PFSK-1 (cell line): ENCODE measurements around the gene CASP4.

Experiments used
- FOXP2 ChIP-seq: optimal IDR thresholded peaks from 2 replicates; pipeline ENCODE3; 2011; ENCODE audit warnings: borderline replicate concordance, control low read depth, inconsistent platforms; ENCODE audit not compliant: insufficient read depth; ENCODE audit errors: extremely low read length, extremely low read depth
- POLR2AphosphoS5 ChIP-seq: IDR thresholded peaks from 2 replicates; pipeline ENCODE4 v1.6.1; 2012; ENCODE audit warnings: low read depth, mild to moderate bottlenecking, control low read depth, low read length, moderate library complexity
- SIN3A ChIP-seq: IDR thresholded peaks from 2 replicates; pipeline ENCODE4 v1.6.1; 2012; ENCODE audit warnings: mild to moderate bottlenecking, low read length, moderate library complexity, borderline replicate concordance; ENCODE audit not compliant: insufficient read depth
- TAF1 ChIP-seq: IDR thresholded peaks from 2 replicates; pipeline ENCODE4 v1.6.1; 2012; ENCODE audit warnings: low read length, control low read depth, borderline replicate concordance; ENCODE audit not compliant: insufficient read depth
- TF ChIP-seq, protein P1 (sequence below), 2 experiments: IDR thresholded peaks; 2 replicates each; pipeline versions ENCODE4 v1.6.1 to v1.8.0; 2011 to 2012; ENCODE audit warnings: low read depth in 2 of 2, low read length in 2 of 2, control low read depth in 1 of 2, inconsistent platforms in 1 of 2, mild to moderate bottlenecking in 1 of 2, moderate library complexity in 1 of 2; ENCODE audit not compliant: insufficient read depth in 1 of 2

Gene CASP4

DNA sequence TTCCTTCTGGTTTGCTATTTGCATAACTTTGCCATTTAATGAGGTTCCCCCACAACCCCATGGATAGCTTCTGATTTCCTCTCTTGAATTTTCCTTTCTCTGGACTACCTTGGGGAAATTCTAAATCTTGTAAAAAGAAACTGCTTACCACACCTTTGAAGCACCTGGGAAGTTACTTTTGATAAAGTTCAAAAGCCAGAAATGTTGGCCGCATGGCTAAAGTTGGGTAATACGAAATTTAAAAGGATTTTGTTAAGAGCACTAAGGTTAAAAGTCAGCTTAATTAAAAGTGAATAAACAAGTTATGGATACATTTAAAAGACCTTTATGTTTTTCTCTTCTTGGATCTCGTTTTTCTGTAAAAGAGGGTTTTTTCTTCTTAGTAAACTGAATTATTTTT, 5.5 kb downstream of the CASP4 start:
- TF ChIP-seq TAF1 = no peak
- no peak for TF ChIP-seq POLR2AphosphoS5
- TF ChIP-seq, protein P1, sequence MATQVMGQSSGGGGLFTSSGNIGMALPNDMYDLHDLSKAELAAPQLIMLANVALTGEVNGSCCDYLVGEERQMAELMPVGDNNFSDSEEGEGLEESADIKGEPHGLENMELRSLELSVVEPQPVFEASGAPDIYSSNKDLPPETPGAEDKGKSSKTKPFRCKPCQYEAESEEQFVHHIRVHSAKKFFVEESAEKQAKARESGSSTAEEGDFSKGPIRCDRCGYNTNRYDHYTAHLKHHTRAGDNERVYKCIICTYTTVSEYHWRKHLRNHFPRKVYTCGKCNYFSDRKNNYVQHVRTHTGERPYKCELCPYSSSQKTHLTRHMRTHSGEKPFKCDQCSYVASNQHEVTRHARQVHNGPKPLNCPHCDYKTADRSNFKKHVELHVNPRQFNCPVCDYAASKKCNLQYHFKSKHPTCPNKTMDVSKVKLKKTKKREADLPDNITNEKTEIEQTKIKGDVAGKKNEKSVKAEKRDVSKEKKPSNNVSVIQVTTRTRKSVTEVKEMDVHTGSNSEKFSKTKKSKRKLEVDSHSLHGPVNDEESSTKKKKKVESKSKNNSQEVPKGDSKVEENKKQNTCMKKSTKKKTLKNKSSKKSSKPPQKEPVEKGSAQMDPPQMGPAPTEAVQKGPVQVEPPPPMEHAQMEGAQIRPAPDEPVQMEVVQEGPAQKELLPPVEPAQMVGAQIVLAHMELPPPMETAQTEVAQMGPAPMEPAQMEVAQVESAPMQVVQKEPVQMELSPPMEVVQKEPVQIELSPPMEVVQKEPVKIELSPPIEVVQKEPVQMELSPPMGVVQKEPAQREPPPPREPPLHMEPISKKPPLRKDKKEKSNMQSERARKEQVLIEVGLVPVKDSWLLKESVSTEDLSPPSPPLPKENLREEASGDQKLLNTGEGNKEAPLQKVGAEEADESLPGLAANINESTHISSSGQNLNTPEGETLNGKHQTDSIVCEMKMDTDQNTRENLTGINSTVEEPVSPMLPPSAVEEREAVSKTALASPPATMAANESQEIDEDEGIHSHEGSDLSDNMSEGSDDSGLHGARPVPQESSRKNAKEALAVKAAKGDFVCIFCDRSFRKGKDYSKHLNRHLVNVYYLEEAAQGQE (IDR thresholded peaks at IDR 0.05; ENCODE audit: insufficient read depth in 1 of 2, low read depth in 2 of 2, low read length in 2 of 2) = no peak
- TF ChIP-seq FOXP2 = no peak
- no peak for TF ChIP-seq SIN3A

GRCh38 chr11:104957280-104957679, 11.1 kb downstream of the CASP4 start:
- TF ChIP-seq FOXP2 = no peak

GRCh38 chr11:104956528-104956927, 11.8 kb downstream of the CASP4 start:
- no peak for TF ChIP-seq POLR2AphosphoS5
- no peak for TF ChIP-seq FOXP2
- TF ChIP-seq, protein P1 (IDR thresholded peaks at IDR 0.05; ENCODE audit: insufficient read depth in 1 of 2, low read depth in 2 of 2, low read length in 2 of 2) = no peak
- TF ChIP-seq TAF1 = no peak
- no peak for TF ChIP-seq SIN3A

DNA sequence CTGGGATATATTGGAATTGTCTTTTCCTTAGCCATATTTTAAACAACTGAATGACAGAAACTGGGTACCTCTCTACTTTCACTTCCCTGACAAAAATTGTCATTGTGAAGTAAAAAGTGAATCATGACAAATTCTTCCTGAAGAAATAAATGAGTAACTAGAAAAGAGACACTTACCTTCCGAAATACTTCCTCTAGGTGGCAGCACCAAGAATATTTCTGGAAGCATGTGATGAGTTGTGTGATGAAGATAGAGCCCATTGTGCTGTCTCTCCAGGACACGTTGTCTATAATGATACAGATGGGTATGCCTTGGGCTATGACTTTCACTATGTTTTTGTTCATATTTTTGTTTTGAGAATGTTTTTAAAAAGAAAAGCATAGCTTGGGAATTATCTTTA, 21.5 kb downstream of the CASP4 start:
- TF ChIP-seq TAF1 (no peak), POLR2AphosphoS5 (no peak), SIN3A (no peak), FOXP2 (no peak)
- TF ChIP-seq, protein P1 (IDR thresholded peaks at IDR 0.05; ENCODE audit: insufficient read depth in 1 of 2, low read depth in 2 of 2, low read length in 2 of 2) = no peak

GRCh38 chr11:104944076-104944475, 24.3 kb downstream of the CASP4 start:
- no peak for TF ChIP-seq SIN3A
- TF ChIP-seq, protein P1 (IDR thresholded peaks at IDR 0.05; ENCODE audit: insufficient read depth in 1 of 2, low read depth in 2 of 2, low read length in 2 of 2) = no peak
- no peak for TF ChIP-seq TAF1
- no peak for TF ChIP-seq FOXP2
- TF ChIP-seq POLR2AphosphoS5 = no peak
